HepG2 (cell line): ENCODE measurements around the gene ABCB10. TPM values are rescaled to one million over a fixed set of nuclear protein-coding genes. Genes with fewer than 3 reads are reported as not detected.

Source experiments
- HOXA9 ChIP-seq: sonication (generic); formaldehyde crosslinking; IDR thresholded peaks from 2 replicates; pipeline ENCODE4 v1.8.1; 2022; ENCODE audit warnings: missing genetic modification reagents, mild to moderate bottlenecking, moderate library complexity, borderline replicate concordance
- KDM3A ChIP-seq: IDR thresholded peaks from 2 replicates; pipeline ENCODE4 v1.6.1; 2018; ENCODE audit warnings: low read depth, missing compliant biosample characterization
- NAIF1 ChIP-seq: sonication (generic); formaldehyde crosslinking; IDR thresholded peaks from 2 replicates; pipeline ENCODE4 v1.5.0; 2020; ENCODE audit warnings: mild to moderate bottlenecking, missing genetic modification reagents, borderline replicate concordance
- NCOA5 ChIP-seq: sonication (generic); formaldehyde crosslinking; IDR thresholded peaks from 2 replicates; pipeline ENCODE4 v1.4.0; 2020; ENCODE audit warnings: missing genetic modification reagents
- RBAK ChIP-seq: sonication (generic); formaldehyde crosslinking; IDR thresholded peaks from 2 replicates; pipeline ENCODE4 v1.5.1; 2020; ENCODE audit warnings: mild to moderate bottlenecking, missing genetic modification reagents
- SALL1 ChIP-seq: sonication (generic); formaldehyde crosslinking; IDR thresholded peaks from 2 replicates; pipeline ENCODE4 v1.8.0; 2022; ENCODE audit warnings: mild to moderate bottlenecking, missing genetic modification reagents
- SSRP1 ChIP-seq: IDR thresholded peaks from 2 replicates; pipeline ENCODE4 v1.6.1; 2016; ENCODE audit warnings: control low read depth
- STAG1 ChIP-seq: sonication (generic); formaldehyde crosslinking; IDR thresholded peaks from 2 replicates; pipeline ENCODE4 v1.4.0; 2020; ENCODE audit warnings: missing genetic modification reagents
- ZBTB40 ChIP-seq, 2 experiments: fragments of 450-650 bp in 1 of 2; sonication (generic) in 1 of 2; formaldehyde crosslinking in 1 of 2; IDR thresholded peaks; 2 replicates each; pipeline versions ENCODE4 v1.6.1 to v1.8.0; 2016 to 2022; ENCODE audit warnings: antibody characterized with exemption in 1 of 2, mild to moderate bottlenecking in 1 of 2, missing genetic modification reagents in 1 of 2
- ZBTB7A ChIP-seq: sonication (generic); formaldehyde crosslinking; IDR thresholded peaks from 2 replicates; pipeline ENCODE4 v1.8.0; 2022; ENCODE audit warnings: mild to moderate bottlenecking, missing genetic modification reagents
- ZFP90 ChIP-seq: sonication (generic); formaldehyde crosslinking; IDR thresholded peaks from 2 replicates; pipeline ENCODE4 v1.8.0; 2022; ENCODE audit warnings: missing genetic modification reagents, mild to moderate bottlenecking, inconsistent platforms, borderline replicate concordance
- ZNF160 ChIP-seq: sonication (generic); formaldehyde crosslinking; IDR thresholded peaks from 2 replicates; pipeline ENCODE4 v1.8.0; 2022; ENCODE audit warnings: mild to moderate bottlenecking, inconsistent platforms, missing genetic modification reagents
- ZNF251 ChIP-seq: sonication (generic); formaldehyde crosslinking; IDR thresholded peaks from 2 replicates; pipeline ENCODE4 v1.9.0; 2021; ENCODE audit warnings: mild to moderate bottlenecking, missing genetic modification reagents
- ZNF367 ChIP-seq: sonication (generic); formaldehyde crosslinking; IDR thresholded peaks from 2 replicates; pipeline ENCODE4 v1.4.0; 2020; ENCODE audit warnings: missing genetic modification reagents, borderline replicate concordance
- polyA plus RNA-seq, 8 experiments: library from polyadenylated mRNA; depleted of rRNA in 3 of 8; stranded (reverse) in 7 of 8; unstranded in 1 of 8; fragments of >200 nt; fragmentation: Illumina TruSeq in 4 of 8; extraction: Trizol in 4 of 8; gene quantifications; 2 replicates each; pipeline versions ENCODE4 v1.2.1 to v1.2.3, GENCODE V29; 2011 to 2016; ENCODE audit warnings: low read depth in 4 of 8, missing spikeins in 1 of 8, mixed read lengths in 1 of 8; ENCODE audit not compliant: insufficient read depth in 1 of 8
- total RNA-seq, 5 experiments: library from RNA; depleted of rRNA; stranded (reverse); fragments of >200 nt; fragmentation: Illumina TruSeq; extraction: Trizol; gene quantifications; 2 replicates each; pipeline ENCODE4 v1.2.3, GENCODE V29; 2016; ENCODE audit warnings: low read depth in 1 of 5
- TF ChIP-seq, protein P1 (sequence below): sonication (generic); formaldehyde crosslinking; IDR thresholded peaks from 2 replicates; pipeline ENCODE4 v1.5.0; 2020; ENCODE audit warnings: mild to moderate bottlenecking, missing genetic modification reagents, borderline replicate concordance
- TF ChIP-seq, protein P2 (sequence below): sonication (generic); formaldehyde crosslinking; IDR thresholded peaks from 2 replicates; pipeline ENCODE4 v1.8.0; 2022; ENCODE audit warnings: missing genetic modification reagents, mild to moderate bottlenecking, borderline replicate concordance

The ABCB10 gene
- total and polyA plus RNA-seq, 2 of the 13 experiments (the other 11 are each of a cell fraction or from before 2014, with no cell fraction given): 11.2 to 28.9 TPM

DNA sequence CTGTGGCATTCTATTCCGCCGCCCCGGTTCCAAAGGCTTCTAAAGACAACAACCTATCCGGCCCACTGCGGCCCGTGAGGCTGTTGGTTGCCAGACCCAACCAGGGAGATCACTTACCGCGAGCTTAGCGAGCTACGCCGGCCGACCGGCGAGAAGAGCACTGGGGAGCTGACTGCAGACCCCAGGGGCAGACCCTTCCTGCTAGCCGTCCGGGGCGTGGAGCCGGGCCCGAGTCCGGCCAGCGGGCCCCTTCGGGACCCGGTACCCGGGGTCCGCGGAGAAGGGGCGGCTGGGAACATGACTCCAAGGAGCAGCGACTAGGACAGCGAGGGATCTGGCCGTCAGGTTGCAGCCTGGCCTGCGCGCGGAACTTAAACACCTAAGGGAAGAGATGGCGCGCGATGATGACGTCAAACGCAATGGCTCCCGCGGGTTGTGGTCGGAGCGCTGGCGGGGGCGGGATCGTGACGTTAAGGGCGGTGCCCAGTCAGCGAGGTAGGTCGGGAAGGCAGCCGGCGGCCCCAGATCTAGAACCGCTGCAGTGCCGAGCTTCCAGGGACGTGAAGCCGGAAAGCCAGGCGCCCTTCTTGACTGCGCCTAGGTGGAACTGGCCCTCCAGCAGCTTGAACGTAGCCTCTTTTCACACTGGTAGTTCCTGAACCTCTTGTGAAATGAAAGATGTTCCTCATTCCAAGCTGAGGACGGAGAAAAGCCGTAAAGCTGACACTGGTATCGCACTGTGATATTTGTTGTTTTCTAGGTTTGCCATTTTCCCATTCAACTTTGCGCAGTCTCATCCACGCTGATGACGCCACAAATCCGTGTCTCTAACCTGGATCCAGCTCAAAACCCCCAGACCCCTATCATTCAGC is 50.3 kb downstream of the ABCB10 start, which contains the start of gene NUP133 (continued):
- TF ChIP-seq ZBTB40 (IDR thresholded peaks at IDR 0.05) (no peak), ZBTB40 (CRISPR knock-in tag; IDR thresholded peaks at IDR 0.05) (peak; percentile 83), ZNF251 (no peak), ZBTB7A (no peak), SALL1 (CRISPR knock-in tag) (peak; percentile 85), SSRP1 (CRISPR knock-in tag) (no peak), ZNF160 (CRISPR knock-in tag) (no peak), RBAK (CRISPR knock-in tag) (no peak), KDM3A (peak; percentile 70), ZFP90 (peak; percentile 63; the same call in 1 of the 2 replicates), NCOA5 (CRISPR knock-in tag) (no peak), STAG1 (CRISPR knock-in tag) (0 out of 2 replicates have a peak, but pooled peaks have one; percentile 2), HOXA9 (CRISPR knock-in tag) (no peak), NAIF1 (CRISPR knock-in tag) (0 out of 2 replicates have a peak, but pooled peaks have one; percentile 54), ZNF367 (CRISPR knock-in tag) (no peak)
- TF ChIP-seq, protein P1, sequence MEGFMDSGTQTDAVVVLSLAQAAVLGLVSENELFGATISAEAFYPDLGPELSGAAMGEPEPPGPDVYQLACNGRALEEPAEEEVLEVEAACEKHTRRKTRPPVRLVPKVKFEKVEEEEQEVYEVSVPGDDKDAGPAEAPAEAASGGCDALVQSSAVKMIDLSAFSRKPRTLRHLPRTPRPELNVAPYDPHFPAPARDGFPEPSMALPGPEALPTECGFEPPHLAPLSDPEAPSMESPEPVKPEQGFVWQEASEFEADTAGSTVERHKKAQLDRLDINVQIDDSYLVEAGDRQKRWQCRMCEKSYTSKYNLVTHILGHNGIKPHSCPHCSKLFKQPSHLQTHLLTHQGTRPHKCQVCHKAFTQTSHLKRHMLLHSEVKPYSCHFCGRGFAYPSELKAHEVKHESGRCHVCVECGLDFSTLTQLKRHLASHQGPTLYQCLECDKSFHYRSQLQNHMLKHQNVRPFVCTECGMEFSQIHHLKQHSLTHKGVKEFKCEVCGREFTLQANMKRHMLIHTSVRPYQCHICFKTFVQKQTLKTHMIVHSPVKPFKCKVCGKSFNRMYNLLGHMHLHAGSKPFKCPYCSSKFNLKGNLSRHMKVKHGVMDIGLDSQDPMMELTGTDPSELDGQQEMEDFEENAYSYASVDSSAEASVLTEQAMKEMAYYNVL: peak; percentile 40; the same call in 1 of the 2 replicates
- TF ChIP-seq, protein P2, sequence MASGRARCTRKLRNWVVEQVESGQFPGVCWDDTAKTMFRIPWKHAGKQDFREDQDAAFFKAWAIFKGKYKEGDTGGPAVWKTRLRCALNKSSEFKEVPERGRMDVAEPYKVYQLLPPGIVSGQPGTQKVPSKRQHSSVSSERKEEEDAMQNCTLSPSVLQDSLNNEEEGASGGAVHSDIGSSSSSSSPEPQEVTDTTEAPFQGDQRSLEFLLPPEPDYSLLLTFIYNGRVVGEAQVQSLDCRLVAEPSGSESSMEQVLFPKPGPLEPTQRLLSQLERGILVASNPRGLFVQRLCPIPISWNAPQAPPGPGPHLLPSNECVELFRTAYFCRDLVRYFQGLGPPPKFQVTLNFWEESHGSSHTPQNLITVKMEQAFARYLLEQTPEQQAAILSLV (CRISPR knock-in tag): peak; percentile 66; the same call in 1 of the 2 replicates
